IMR-90 (cell line): ENCODE measurements around the gene TSR3. TPM values are rescaled to one million over a fixed set of nuclear protein-coding genes. Genes with fewer than 3 reads are reported as not detected.

Experiments used
- ATAC-seq: fragments of 200-7000 bp; cut with Tn5 transposase; 2 replicates; pipeline ENCODE4 v1.9.1; 2020; ENCODE audit warnings: low read depth, mild to moderate bottlenecking, moderate library complexity
- BruUV-seq: library from RNA; stranded (reverse); fragments of 400-500 nt; replicated peaks from 2 replicates; lab custom pipeline; 2021; lab: Mats Ljungman, UMichigan
- CTCF ChIA-PET: fragments of 300-600 bp; formaldehyde crosslinking; extraction: SDS; loops from one replicate; lab custom pipeline; 2021; ENCODE audit warnings: antibody characterized with exemption; lab: Yijun Ruan, JAX
- POLR2A ChIA-PET: fragments of 300-600 bp; sonication (Branson Sonifier 250); formaldehyde crosslinking; loops from one replicate; lab custom pipeline; 2022; ENCODE audit warnings: antibody characterized with exemption; ENCODE audit not compliant: unreplicated experiment; lab: Charles Lee
- DNase-seq: peaks from one replicate; pipeline ENCODE4 v3.0.0; 2013
- H2AFZ ChIP-seq: replicated peaks from 2 replicates; pipeline ENCODE3; 2013; ENCODE audit warnings: low read length, mild to moderate bottlenecking; ENCODE audit not compliant: poor library complexity
- H2AK5ac ChIP-seq: 2 replicates; pipeline ENCODE4 v1.6.1; 2013; ENCODE audit warnings: low read depth, low read length, inconsistent platforms
- H2AK9ac ChIP-seq: replicated peaks from 2 replicates; pipeline ENCODE3; 2013; ENCODE audit warnings: mild to moderate bottlenecking, low read depth, low read length, moderate library complexity; ENCODE audit not compliant: poor library complexity
- H2BK120ac ChIP-seq: 2 replicates; pipeline ENCODE4 v1.6.1; 2013; ENCODE audit warnings: low read depth, low read length, inconsistent platforms
- H2BK15ac ChIP-seq: 3 replicates; pipeline ENCODE4 v1.6.1; 2013; ENCODE audit warnings: low read depth, low read length, inconsistent platforms
- H2BK20ac ChIP-seq: 2 replicates; pipeline ENCODE4 v1.6.1; 2013; ENCODE audit warnings: low read depth, mild to moderate bottlenecking, inconsistent platforms, low read length, moderate library complexity
- H2BK5ac ChIP-seq: 2 replicates; pipeline ENCODE4 v1.6.1; 2013; ENCODE audit warnings: mild to moderate bottlenecking, low read depth, low read length, inconsistent platforms; ENCODE audit not compliant: poor library complexity, severe bottlenecking
- H3K14ac ChIP-seq: replicated peaks from 2 replicates; pipeline ENCODE4 v1.6.1; 2013; ENCODE audit warnings: low read depth, low read length, inconsistent platforms
- H3K18ac ChIP-seq: 2 replicates; pipeline ENCODE4 v1.6.1; 2013; ENCODE audit warnings: low read depth, low read length, control low read depth
- H3K23ac ChIP-seq: 2 replicates; pipeline ENCODE4 v1.6.1; 2013; ENCODE audit warnings: low read depth, low read length, inconsistent platforms
- H3K27ac ChIP-seq: 2 replicates; pipeline ENCODE4 v1.5.1; 2013; ENCODE audit warnings: mild to moderate bottlenecking, control low read depth, low read length; ENCODE audit not compliant: insufficient read depth
- H3K27me3 ChIP-seq: 2 replicates; pipeline ENCODE4 v1.6.1; 2013; ENCODE audit warnings: low read length; ENCODE audit not compliant: control insufficient read depth, insufficient read depth
- H3K36me3 ChIP-seq: 2 replicates; pipeline ENCODE4 v1.6.1; 2013; ENCODE audit warnings: low read length, mixed read lengths; ENCODE audit not compliant: control insufficient read depth, insufficient read depth
- H3K4ac ChIP-seq: 2 replicates; pipeline ENCODE4 v1.6.1; 2013; ENCODE audit warnings: low read depth, low read length, inconsistent platforms
- H3K4me1 ChIP-seq: 2 replicates; pipeline ENCODE4 v1.6.1; 2013; ENCODE audit warnings: low read length, mixed read lengths; ENCODE audit not compliant: control insufficient read depth, insufficient read depth
- H3K4me2 ChIP-seq: 2 replicates; pipeline ENCODE4 v1.6.1; 2013; ENCODE audit warnings: low read depth, mild to moderate bottlenecking, control low read depth, low read length, moderate library complexity
- H3K4me3 ChIP-seq: 2 replicates; pipeline ENCODE4 v1.5.1; 2013; ENCODE audit warnings: low read depth, mild to moderate bottlenecking, control low read depth, low read length, moderate library complexity; ENCODE audit not compliant: insufficient read depth
- H3K56ac ChIP-seq: 2 replicates; pipeline ENCODE4 v1.6.1; 2013; ENCODE audit warnings: low read length, inconsistent platforms; ENCODE audit not compliant: insufficient read depth; ENCODE audit errors: extremely low read depth
- H3K79me1 ChIP-seq, 2 experiments: 2 replicates each; pipeline ENCODE4 v1.6.1; 2013; ENCODE audit warnings: low read length in 2 of 2, inconsistent platforms in 1 of 2, low read depth in 1 of 2
- H3K9ac ChIP-seq: 2 replicates; pipeline ENCODE4 v1.6.1; 2013; ENCODE audit warnings: low read depth, low read length, control low read depth
- H3K9me1 ChIP-seq: 2 replicates; pipeline ENCODE4 v1.6.1; 2013; ENCODE audit warnings: low read length, inconsistent platforms; ENCODE audit not compliant: insufficient read depth
- H3K9me3 ChIP-seq: 2 replicates; pipeline ENCODE4 v1.6.1; 2013; ENCODE audit warnings: low read length; ENCODE audit not compliant: control insufficient read depth, insufficient read depth
- H4K20me1 ChIP-seq: 2 replicates; pipeline ENCODE4 v1.6.1; 2013; ENCODE audit warnings: low read length, inconsistent platforms; ENCODE audit not compliant: insufficient read depth
- H4K5ac ChIP-seq: 2 replicates; pipeline ENCODE4 v1.6.1; 2013; ENCODE audit warnings: mild to moderate bottlenecking, low read depth, low read length, control low read depth
- H4K8ac ChIP-seq, 2 experiments: 2 replicates each; pipeline ENCODE4 v1.6.1; 2013; ENCODE audit warnings: low read depth in 2 of 2, low read length in 2 of 2, control low read depth in 1 of 2, inconsistent platforms in 1 of 2
- H4K91ac ChIP-seq: 2 replicates; pipeline ENCODE4 v1.6.1; 2013; ENCODE audit warnings: low read depth, low read length, inconsistent platforms; ENCODE audit not compliant: insufficient read depth
- CEBPB ChIP-seq: IDR thresholded peaks from 2 replicates; pipeline ENCODE4 v1.6.1; 2012; ENCODE audit warnings: low read depth, low read length, improper control_type of control experiment
- ELK1 ChIP-seq: fragments of 150-350 bp; IDR thresholded peaks from 2 replicates; pipeline ENCODE4 v1.6.1; 2016; ENCODE audit warnings: low read depth, mild to moderate bottlenecking, low read length, moderate library complexity, borderline replicate concordance
- NFE2L2 ChIP-seq: fragments of 150-350 bp; IDR thresholded peaks from 2 replicates; pipeline ENCODE4 v1.6.1; 2016; ENCODE audit warnings: low read depth, mild to moderate bottlenecking, low read length
- POLR2A ChIP-seq: IDR thresholded peaks from 2 replicates; pipeline ENCODE4 v1.6.1; 2012; ENCODE audit warnings: mild to moderate bottlenecking, low read depth, low read length
- WGBS, 2 experiments: methylation state at CpG; one replicate each; pipeline versions ENCODE4 v1.1.5 to v1.1.7; 2013; ENCODE audit warnings: missing lambda C conversion rate in 2 of 2; ENCODE audit not compliant: insufficient read length in 1 of 2; ENCODE audit errors: extremely low coverage in 2 of 2; 5-methylcytosine and 5-hydroxymethylcytosine counted together
- dilution Hi-C: fragments of 300-500 bp; cut with HindIII; formaldehyde crosslinking; loops from one replicate; pipeline ENCODE4 v1.14.3; 2018; ENCODE audit warnings: low sequenced_read_pairs; ENCODE audit not compliant: unreplicated experiment
- in situ Hi-C: fragments of 300-500 bp; cut with MboI; formaldehyde crosslinking; loops from 3 replicates; pipeline ENCODE4 v1.14.3; 2019; ENCODE audit warnings: low sequenced_read_pairs, inconsistent platforms, mixed read lengths
- intact Hi-C: fragments of 100-400 bp; cut with micrococcal nuclease; formaldehyde crosslinking; loops from 2 replicates; pipeline ENCODE4 v1.10.0; 2022
- polyA plus RNA-seq, 3 experiments: library from polyadenylated mRNA; depleted of rRNA; stranded (reverse); fragments of >200 nt; gene quantifications; 2 replicates each; pipeline ENCODE4 v1.2.3, GENCODE V29; 2012; ENCODE audit warnings: low replicate concordance in 1 of 3
- total RNA-seq: library from RNA; depleted of rRNA; stranded (reverse); fragments of >200 nt; gene quantifications from 2 replicates; pipeline ENCODE4 v1.2.3, GENCODE V29; 2012

Gene TSR3
- total and polyA plus RNA-seq, 2 of the 4 experiments (the other 2 are of a cell fraction) = 38.0 to 52.9 TPM

GRCh38 chr16:1381612-1382406 lies 30.1 kb upstream of the TSR3 start:
- no peak overlapping the region for H3K4me2 ChIP-seq
- no peak overlapping the region for H3K4me3 ChIP-seq
- BruUV-seq = no TSS peak
- no peak overlapping the region for H2AK9ac ChIP-seq
- H3K18ac ChIP-seq = no peak overlapping the region
- H2BK20ac ChIP-seq = no peak overlapping the region
- H3K9me1 ChIP-seq = 0 out of 2 replicates have a peak, but pooled peaks cover 6% of the 10 kb centered on the region
- H3K79me1 ChIP-seq = peaks cover 9 to 22% of the 10 kb centered on the region in 2 experiments
- DNase-seq (no peak), ATAC-seq (no peak)
- peaks cover 11% of the 10 kb centered on the region for H3K4me1 ChIP-seq
- intact Hi-C loops = no loop called here
- 93% methylated on average over 2 of the region's 9 CpGs; no CpG with 5 or more reads in 1 of the 2 experiments for whole genome bisulfite sequencing, 2 experiments
- H3K36me3 ChIP-seq = peaks cover 19% of the 10 kb centered on the region
- no peak overlapping the region for H2BK15ac ChIP-seq
- no peak overlapping the region for H2BK120ac ChIP-seq
- H3K9ac ChIP-seq = no peak overlapping the region
- POLR2A ChIA-PET = no interaction called here
- no peak overlapping the region for H3K23ac ChIP-seq
- in situ Hi-C loops = no loop called here
- no peak overlapping the region for H2AFZ ChIP-seq
- H2AK5ac ChIP-seq = no peak overlapping the region
- H4K5ac ChIP-seq = no peak overlapping the region
- no peak overlapping the region for H3K27ac ChIP-seq
- dilution Hi-C loops = no loop called here
- H3K4ac ChIP-seq = no peak overlapping the region
- H4K91ac ChIP-seq = no peak overlapping the region
- no peak for TF ChIP-seq POLR2A
- TF ChIP-seq CEBPB = no peak
- TF ChIP-seq ELK1 = no peak
- no peak for TF ChIP-seq NFE2L2
- H4K8ac ChIP-seq = no peak overlapping the region
- no peak overlapping the region for H2BK5ac ChIP-seq
- no peaks in the 10 kb centered on the region; the same call in 1 of the 2 replicates for H4K20me1 ChIP-seq
- CTCF ChIA-PET = no interaction called here
- H3K27me3 ChIP-seq = no peaks in the 10 kb centered on the region
- H3K56ac ChIP-seq = no peak overlapping the region
- no peaks in the 10 kb centered on the region for H3K9me3 ChIP-seq
- no peak overlapping the region for H3K14ac ChIP-seq
